ENCODE results near the gene PKD2.

Gene PKD2

DNA sequence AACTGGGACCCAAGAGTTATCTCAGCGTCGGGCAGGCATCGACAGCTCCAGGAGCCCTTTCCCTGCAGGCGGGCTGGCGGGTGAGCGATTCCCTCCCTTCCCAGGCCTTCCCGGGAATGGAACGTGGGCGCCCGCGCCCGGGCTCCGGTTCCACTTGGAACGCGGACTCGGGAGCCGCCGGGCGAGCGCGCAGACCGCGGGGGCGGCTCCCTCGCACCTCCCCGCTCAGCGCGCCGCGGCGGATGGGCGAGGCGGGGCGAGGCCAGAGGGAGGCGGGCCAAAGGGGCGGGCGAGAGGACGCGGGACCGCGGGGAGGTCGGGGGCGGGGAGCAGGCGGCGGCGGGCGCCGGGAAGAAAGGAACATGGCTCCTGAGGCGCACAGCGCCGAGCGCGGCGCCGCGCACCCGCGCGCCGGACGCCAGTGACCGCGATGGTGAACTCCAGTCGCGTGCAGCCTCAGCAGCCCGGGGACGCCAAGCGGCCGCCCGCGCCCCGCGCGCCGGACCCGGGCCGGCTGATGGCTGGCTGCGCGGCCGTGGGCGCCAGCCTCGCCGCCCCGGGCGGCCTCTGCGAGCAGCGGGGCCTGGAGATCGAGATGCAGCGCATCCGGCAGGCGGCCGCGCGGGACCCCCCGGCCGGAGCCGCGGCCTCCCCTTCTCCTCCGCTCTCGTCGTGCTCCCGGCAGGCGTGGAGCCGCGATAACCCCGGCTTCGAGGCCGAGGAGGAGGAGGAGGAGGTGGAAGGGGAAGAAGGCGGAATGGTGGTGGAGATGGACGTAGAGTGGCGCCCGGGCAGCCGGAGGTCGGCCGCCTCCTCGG is at the start of gene PKD2:
Gene PKD2, plus strand, starts transcription at position 332 of the 818 bp plus-strand sequence. Its CDS starts 99 bp downstream, at position 431.
- peak; percentile 9 for DNase-seq

DNA sequence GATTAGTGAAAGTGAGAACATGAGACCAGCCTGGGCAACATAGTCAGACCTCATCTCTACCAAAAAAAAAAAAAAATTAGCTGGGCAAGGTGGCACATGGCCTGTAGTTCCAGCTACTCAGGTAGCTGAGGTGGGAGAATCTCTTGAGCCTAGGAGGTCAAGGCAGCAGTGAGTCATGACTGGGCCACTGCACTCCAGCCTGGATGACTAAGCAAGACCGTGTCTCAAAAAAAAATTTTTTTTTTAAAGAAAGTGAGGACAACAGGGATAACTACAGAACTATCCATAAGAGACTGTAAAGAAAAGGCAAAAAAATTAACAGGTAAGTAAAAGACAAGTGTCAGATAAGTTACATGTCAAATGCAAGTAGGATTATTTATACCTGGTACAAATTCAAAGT is 45.4 kb upstream of the PKD2 start:
- no peak for DNase-seq

GRCh38 chr4:87962398-87963146 is 44.9 kb upstream of the PKD2 start:
- no peak for DNase-seq

GRCh38 chr4:87965501-87965975 is 41.9 kb upstream of the PKD2 start:
- no peak for DNase-seq

- DNase-seq = no peak
These were observed 41.3 kb upstream of the PKD2 start for GRCh38 chr4:87966095-87966496.

- no peak for DNase-seq
These were observed 40.2 kb upstream of the PKD2 start for GRCh38 chr4:87967193-87967592.

- DNase-seq = no peak
These were observed 37.3 kb upstream of the PKD2 start for GRCh38 chr4:87970121-87970520.

GRCh38 chr4:87971866-87972265 is 35.6 kb upstream of the PKD2 start:
- DNase-seq = no peak

GRCh38 chr4:87973283-87974169 is 33.9 kb upstream of the PKD2 start:
- peak; percentile 1 for DNase-seq

DNA sequence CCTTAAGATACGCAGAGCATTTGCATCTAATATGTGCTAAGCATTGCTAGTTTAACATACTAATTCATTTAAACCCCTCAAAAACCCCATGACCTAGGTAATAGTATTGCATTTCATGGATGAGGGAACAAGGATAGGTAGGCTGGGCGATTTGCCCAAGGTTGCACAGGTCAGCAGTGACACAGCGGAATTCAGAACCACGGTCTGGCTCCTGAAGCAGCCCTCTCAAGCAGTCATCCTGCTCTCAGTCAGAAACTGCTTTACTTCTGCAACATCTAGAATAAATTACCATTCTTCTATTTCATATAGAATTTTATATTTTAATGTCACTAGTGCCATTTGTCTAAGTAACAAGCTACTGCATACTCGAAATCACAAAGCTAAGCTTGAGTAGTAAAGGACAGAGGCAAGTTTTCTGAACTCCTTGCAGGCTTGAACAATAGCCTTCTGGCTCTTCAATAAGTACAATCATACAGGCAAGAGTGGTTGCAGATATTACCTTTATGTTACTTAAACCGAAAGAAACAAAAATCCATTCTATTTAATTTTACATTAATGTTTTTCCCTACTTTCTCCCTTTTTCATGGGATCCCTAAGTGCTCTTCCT is 32.5 kb upstream of the PKD2 start:
- no peak for DNase-seq

DNA sequence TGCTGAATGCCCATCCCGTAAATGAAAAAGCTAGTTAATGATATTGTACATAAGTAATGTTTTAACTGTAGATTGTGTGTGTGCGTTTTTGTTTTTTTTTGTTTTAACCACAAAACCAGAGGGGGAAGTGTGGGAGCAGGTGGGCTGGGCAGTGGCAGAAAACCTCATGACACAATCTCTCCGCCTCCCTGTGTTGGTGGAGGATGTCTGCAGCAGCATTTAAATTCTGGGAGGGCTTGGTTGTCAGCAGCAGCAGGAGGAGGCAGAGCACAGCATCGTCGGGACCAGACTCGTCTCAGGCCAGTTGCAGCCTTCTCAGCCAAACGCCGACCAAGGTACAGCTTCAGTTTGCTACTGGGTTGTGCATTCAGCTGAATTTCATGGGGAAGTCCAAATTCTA is 32.0 kb upstream of the PKD2 start, which contains the start of gene SPP1:
Gene SPP1, plus strand, starts transcription at position 249 of the 400 bp plus-strand sequence. CDS start 1,182 bp downstream, outside the sequence.
- DNase-seq = peak; percentile 22

- no peak for DNase-seq
These were observed 29.7 kb upstream of the PKD2 start for GRCh38 chr4:87977521-87978278.

- DNase-seq = no peak
These were observed 28.8 kb upstream of the PKD2 start for GRCh38 chr4:87978681-87979080.

DNA sequence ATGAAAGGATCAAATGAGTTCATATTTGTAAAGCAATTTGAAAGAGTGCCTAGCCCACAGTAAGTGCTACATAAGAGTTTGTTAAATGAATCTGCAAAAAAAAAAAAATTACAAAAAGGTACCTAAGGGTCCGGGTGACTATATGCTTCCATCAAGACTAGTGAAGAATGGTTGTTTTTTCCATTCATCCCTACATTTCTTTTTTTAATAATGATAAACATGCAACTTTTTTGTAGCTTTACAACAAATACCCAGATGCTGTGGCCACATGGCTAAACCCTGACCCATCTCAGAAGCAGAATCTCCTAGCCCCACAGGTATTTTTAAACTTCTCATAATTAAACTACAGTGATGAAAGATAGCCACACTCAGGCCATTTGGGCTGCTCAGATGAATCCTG is 27.6 kb upstream of the PKD2 start:
- DNase-seq = no peak

GRCh38 chr4:87981486-87981885 is 25.9 kb upstream of the PKD2 start:
- no peak for DNase-seq

DNA sequence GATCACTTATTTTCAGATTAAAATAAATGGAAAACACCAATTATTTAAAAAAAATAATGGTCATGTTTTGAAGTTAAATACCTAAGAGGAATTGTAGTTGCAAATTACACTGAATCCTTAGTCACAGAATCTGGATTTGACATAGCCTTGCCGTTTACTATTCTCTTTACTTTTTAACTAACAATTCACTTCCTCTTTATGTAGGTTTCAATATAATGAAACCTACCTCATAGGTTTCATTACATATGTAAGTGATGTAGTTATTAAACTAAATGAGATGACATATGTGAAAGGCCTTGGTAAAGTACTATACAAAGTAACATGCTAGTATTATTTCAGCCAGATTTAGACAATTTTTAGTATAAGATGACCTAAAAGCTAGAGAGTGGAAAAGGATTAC is 25.4 kb upstream of the PKD2 start:
- no peak for DNase-seq

DNA sequence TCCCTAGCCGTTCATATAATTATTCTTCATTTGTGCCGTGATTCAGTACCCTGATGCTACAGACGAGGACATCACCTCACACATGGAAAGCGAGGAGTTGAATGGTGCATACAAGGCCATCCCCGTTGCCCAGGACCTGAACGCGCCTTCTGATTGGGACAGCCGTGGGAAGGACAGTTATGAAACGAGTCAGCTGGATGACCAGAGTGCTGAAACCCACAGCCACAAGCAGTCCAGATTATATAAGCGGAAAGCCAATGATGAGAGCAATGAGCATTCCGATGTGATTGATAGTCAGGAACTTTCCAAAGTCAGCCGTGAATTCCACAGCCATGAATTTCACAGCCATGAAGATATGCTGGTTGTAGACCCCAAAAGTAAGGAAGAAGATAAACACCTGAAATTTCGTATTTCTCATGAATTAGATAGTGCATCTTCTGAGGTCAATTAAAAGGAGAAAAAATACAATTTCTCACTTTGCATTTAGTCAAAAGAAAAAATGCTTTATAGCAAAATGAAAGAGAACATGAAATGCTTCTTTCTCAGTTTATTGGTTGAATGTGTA is 24.9 kb upstream of the PKD2 start:
- DNase-seq = no peak

- DNase-seq = no peak
These were observed 23.4 kb upstream of the PKD2 start for GRCh38 chr4:87983996-87984395.

DNA sequence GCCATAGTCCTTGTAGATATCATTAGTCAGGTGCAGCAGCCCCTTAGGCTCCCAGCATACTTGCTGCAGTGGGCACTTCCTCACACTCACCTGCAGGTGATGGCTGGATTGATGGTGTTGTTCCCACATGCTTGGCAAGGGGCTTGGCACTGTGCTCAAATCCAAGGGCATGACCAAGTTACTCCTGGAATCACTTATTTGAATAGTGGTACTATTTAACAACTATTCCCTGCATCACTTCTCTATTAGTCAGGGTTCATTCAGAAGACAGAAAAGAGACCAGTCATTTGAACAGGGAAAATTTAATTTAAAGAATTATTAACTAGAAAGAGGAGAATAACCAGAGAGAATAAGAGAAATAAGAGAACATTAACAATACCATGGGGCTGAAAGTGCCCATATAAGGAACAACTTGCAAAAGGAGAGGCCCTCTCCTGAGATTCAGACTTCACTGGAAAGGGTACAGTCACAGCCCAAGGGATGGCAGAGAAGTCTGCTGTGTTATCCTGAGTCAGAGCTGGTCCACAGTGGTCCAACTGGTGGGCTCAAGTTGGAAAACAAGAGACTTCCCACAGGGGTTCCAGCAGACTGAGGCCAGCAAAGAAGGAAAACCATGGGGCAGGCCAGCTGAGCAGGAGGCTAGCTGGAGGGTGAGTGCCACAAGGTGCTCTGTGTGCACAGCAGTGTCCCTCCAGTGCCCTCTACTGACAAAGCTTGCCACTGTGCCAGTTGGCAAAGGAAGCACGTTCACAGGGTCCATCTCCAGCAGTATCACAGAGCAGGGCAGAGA is 22.1 kb upstream of the PKD2 start:
- peak; percentile 17 for DNase-seq

- no peak for DNase-seq
These were observed 21.6 kb upstream of the PKD2 start for GRCh38 chr4:87985887-87986200.

- DNase-seq = no peak
These were observed 20.9 kb upstream of the PKD2 start for GRCh38 chr4:87986508-87986907.
